ENCODE data around the gene AMELX.

DNA sequence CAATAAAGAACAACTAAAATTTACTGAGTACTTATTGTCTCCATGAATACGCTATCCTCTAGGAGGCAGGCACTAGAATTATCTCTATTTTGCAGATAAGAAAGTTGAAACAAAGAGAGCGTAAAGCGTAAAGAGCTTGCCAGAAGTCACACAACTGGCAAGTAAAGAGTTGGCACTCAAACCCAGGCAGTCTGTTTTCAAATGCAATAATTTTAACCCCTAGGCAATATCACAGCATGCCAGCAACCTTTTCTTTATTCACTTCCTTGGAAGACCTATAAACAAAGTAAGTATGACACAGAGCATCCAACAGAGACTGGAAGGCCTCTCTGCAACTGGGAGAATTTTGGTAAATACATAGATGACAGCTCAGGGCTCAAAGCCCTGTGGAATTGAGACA, 23.2 kb upstream of the AMELX start:
- TF ChIP-seq, protein P1, sequence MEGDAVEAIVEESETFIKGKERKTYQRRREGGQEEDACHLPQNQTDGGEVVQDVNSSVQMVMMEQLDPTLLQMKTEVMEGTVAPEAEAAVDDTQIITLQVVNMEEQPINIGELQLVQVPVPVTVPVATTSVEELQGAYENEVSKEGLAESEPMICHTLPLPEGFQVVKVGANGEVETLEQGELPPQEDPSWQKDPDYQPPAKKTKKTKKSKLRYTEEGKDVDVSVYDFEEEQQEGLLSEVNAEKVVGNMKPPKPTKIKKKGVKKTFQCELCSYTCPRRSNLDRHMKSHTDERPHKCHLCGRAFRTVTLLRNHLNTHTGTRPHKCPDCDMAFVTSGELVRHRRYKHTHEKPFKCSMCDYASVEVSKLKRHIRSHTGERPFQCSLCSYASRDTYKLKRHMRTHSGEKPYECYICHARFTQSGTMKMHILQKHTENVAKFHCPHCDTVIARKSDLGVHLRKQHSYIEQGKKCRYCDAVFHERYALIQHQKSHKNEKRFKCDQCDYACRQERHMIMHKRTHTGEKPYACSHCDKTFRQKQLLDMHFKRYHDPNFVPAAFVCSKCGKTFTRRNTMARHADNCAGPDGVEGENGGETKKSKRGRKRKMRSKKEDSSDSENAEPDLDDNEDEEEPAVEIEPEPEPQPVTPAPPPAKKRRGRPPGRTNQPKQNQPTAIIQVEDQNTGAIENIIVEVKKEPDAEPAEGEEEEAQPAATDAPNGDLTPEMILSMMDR (conservative IDR thresholded peaks at IDR 0.05 in 1 of 2, IDR thresholded peaks at IDR 0.05 in 1 of 2; ENCODE audit: extremely low read depth in 1 of 2, insufficient read depth in 1 of 2, low read depth in 1 of 2, low read length in 2 of 2) = no peak
- no peak for TF ChIP-seq EZH2 (IDR thresholded peaks at IDR 0.05; ENCODE audit: borderline replicate concordance, low read length)

Data from mammary epithelial cell (primary cell).